ENCODE data around the gene EFS. TPM values are rescaled to one million over a fixed set of nuclear protein-coding genes. Genes with fewer than 3 reads are reported as not detected.

Gene EFS
- total RNA-seq, 1 donor from 2014 or later = 27.6 TPM

Other genes with a start within 250 kb of the EFS start
- gene CEBPE, start 245.9 kb downstream of the EFS start, total RNA-seq = not detected
- 51.1 TPM for gene SLC7A8, start 181.5 kb downstream of the EFS start, total RNA-seq
- not detected for gene RNF212B, start 127.2 kb downstream of the EFS start, total RNA-seq
- 9.6 TPM for gene HOMEZ, start 79.0 kb downstream of the EFS start, total RNA-seq
- 5.1 TPM for gene PPP1R3E, start 62.3 kb downstream of the EFS start, total RNA-seq
- gene BCL2L2, start 58.3 kb downstream of the EFS start, total RNA-seq = 29.1 TPM
- 77.7 TPM for gene PABPN1, start 43.7 kb downstream of the EFS start, total RNA-seq
- gene SLC22A17, start 12.3 kb downstream of the EFS start, total RNA-seq = 2.0 TPM
- gene IL25, start 7.6 kb upstream of the EFS start, total RNA-seq = not detected
- gene CMTM5, start 11.9 kb upstream of the EFS start, total RNA-seq = not detected
- gene MYH6, start 43.1 kb upstream of the EFS start, total RNA-seq = not detected
- 0.72 TPM for gene MYH7, start 70.5 kb upstream of the EFS start, total RNA-seq
- gene NGDN, start 104.5 kb upstream of the EFS start, total RNA-seq = 20.4 TPM
- 0.44 TPM for gene ZFHX2, start 186.6 kb upstream of the EFS start, total RNA-seq
- 7.6 TPM for gene THTPA, start 191.1 kb upstream of the EFS start, total RNA-seq
- gene AP1G2, start 202.6 kb upstream of the EFS start, total RNA-seq = 81.3 TPM
- 0.04 TPM for gene JPH4, start 213.6 kb upstream of the EFS start, total RNA-seq

All from esophagus mucosa (tissue), 1 donor.